GM21619 (cell line): ENCODE results near the gene SHISA7.

Experiments
- ATAC-seq: cut with Tn5 transposase; IDR thresholded peaks from one replicate; pipeline ENCODE4 v1.9.1; 2021; ENCODE audit not compliant: unreplicated experiment

SHISA7 gene

GRCh38 chr19:55482156-55482961 is 39.3 kb upstream of the SHISA7 start:
- no peak for ATAC-seq

GRCh38 chr19:55481794-55482155 is 38.7 kb upstream of the SHISA7 start:
- no peak for ATAC-seq

- no peak for ATAC-seq
Measured at GRCh38 chr19:55481148-55481793, 38.2 kb upstream of the SHISA7 start.

- no peak for ATAC-seq
Measured at GRCh38 chr19:55479451-55480230, 36.5 kb upstream of the SHISA7 start.

GRCh38 chr19:55479045-55479444 is 35.9 kb upstream of the SHISA7 start:
- no peak for ATAC-seq

- ATAC-seq: no peak
Measured at GRCh38 chr19:55478364-55478763, 35.3 kb upstream of the SHISA7 start.

- no peak for ATAC-seq
Measured at GRCh38 chr19:55477905-55478304, 34.8 kb upstream of the SHISA7 start.

- peak; percentile 83 for ATAC-seq
Measured at GRCh38 chr19:55476100-55476775, 33.1 kb upstream of the SHISA7 start, which contains the start of gene ZNF628. Gene ZNF628 (plus strand): TSS chr19:55476617. CDS start chr19:55479911, 3,294 bp downstream.

- ATAC-seq: no peak
Measured at GRCh38 chr19:55474269-55475265, 31.5 kb upstream of the SHISA7 start.

- no peak for ATAC-seq
Measured at GRCh38 chr19:55473225-55474012, 30.3 kb upstream of the SHISA7 start.

- ATAC-seq: no peak
Measured at GRCh38 chr19:55472463-55472862, 29.4 kb upstream of the SHISA7 start.

GRCh38 chr19:55471266-55471665 is 28.2 kb upstream of the SHISA7 start:
- no peak for ATAC-seq

- ATAC-seq: no peak
Measured at GRCh38 chr19:55468054-55468393, 24.9 kb upstream of the SHISA7 start.

- ATAC-seq: no peak
Measured at GRCh38 chr19:55467236-55468053, 24.3 kb upstream of the SHISA7 start.

- no peak for ATAC-seq
Measured at GRCh38 chr19:55466241-55466614, 23.1 kb upstream of the SHISA7 start.

- ATAC-seq: no peak
Measured at GRCh38 chr19:55465460-55466240, 22.6 kb upstream of the SHISA7 start.

- ATAC-seq: no peak
Measured at GRCh38 chr19:55464662-55465054, 21.6 kb upstream of the SHISA7 start, which contains the start of gene C19orf85. Gene C19orf85 (minus strand): TSS chr19:55464751. CDS start chr19:55464554, 197 bp downstream.
